Suprapubic skin (tissue), 3 donors: Measurements from ENCODE around the gene SPATA6L.

Experiments
- CTCF ChIP-seq, 2 donors: fragments of 200-600 bp in 1 of 2; fragments of 450-650 bp in 1 of 2; sonication (generic) in 1 of 2; IDR thresholded peaks; one replicate each; pipeline ENCODE4 v1.5.1; 2016 to 2019; ENCODE audit warnings: antibody characterized with exemption in 2 of 2, mild to moderate bottlenecking in 1 of 2, moderate library complexity in 1 of 2
- POLR2AphosphoS5 ChIP-seq, 3 donors: sonication (generic); formaldehyde crosslinking; IDR thresholded peaks; one replicate each; pipeline ENCODE4 v1.6.1; 2017; ENCODE audit warnings: antibody characterized with exemption in 3 of 3

DNA sequence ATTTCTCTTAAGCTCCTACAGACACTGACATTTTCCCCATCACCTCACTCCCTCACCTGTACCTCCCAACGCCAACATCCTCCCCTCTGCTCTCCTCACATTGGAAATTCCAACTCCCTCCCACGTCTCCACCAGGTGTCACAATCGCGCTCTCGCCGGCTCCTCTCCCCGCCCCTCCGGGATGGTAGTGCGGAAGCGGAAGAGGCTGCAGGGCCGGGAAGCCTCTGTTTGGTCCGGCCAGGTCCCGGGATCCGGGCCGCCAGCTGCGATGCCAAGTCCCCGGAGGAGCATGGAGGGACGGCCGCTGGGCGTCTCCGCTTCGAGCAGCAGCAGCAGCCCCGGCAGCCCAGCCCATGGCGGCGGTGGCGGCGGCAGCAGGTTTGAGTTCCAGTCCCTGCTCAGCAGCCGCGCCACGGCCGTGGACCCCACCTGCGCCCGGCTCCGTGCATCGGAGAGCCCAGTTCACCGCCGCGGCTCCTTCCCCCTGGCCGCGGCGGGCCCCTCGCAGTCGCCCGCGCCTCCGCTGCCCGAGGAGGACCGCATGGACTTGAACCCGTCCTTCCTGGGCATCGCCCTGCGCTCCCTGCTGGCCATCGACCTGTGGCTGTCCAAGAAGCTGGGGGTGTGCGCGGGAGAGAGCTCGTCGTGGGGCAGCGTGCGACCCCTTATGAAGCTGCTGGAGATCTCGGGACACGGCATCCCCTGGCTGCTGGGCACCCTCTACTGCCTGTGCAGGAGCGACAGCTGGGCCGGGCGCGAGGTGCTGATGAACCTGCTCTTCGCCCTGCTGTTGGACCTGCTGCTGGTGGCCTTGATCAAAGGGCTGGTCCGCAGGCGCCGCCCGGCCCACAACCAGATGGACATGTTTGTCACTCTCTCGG is 3.9 kb downstream of the SPATA6L start, which contains the start of gene PLPP6:
- peak in 2 of 3 donors; percentile 82 to 88 for TF ChIP-seq POLR2AphosphoS5 (IDR thresholded peaks at IDR 0.05)
- peak; percentile 19 to 56 for TF ChIP-seq CTCF (IDR thresholded peaks at IDR 0.05)
